ENCODE data around the gene SEMA4D.

The SEMA4D gene

GRCh38 chr9:89431930-89432725 lies 65.8 kb downstream of the SEMA4D start:
- no peak for TF ChIP-seq CTCF (conservative IDR thresholded peaks at IDR 0.05)
- no peak overlapping the region for H3K27ac ChIP-seq

- TF ChIP-seq CTCF (conservative IDR thresholded peaks at IDR 0.05): no peak
- H3K27ac ChIP-seq: no peak overlapping the region
Observed at GRCh38 chr9:89430995-89431394, 66.9 kb downstream of the SEMA4D start.

- 0 out of 2 replicates have a peak, but pooled peaks have one; percentile 10 for TF ChIP-seq CTCF (conservative IDR thresholded peaks at IDR 0.05)
- no peak overlapping the region for H3K27ac ChIP-seq
Observed at GRCh38 chr9:89428901-89429890, 68.7 kb downstream of the SEMA4D start.

- H3K27ac ChIP-seq: no peak overlapping the region
- no peak for TF ChIP-seq CTCF (conservative IDR thresholded peaks at IDR 0.05)
Observed at GRCh38 chr9:89428222-89428761, 69.6 kb downstream of the SEMA4D start.

GRCh38 chr9:89427621-89428221 lies 70.2 kb downstream of the SEMA4D start:
- no peak overlapping the region for H3K27ac ChIP-seq
- TF ChIP-seq CTCF (conservative IDR thresholded peaks at IDR 0.05): no peak

- no peak overlapping the region for H3K27ac ChIP-seq
- no peak for TF ChIP-seq CTCF (conservative IDR thresholded peaks at IDR 0.05)
Observed at GRCh38 chr9:89426384-89426961, 71.4 kb downstream of the SEMA4D start.

All from VCaP (cell line).